ENCODE data around the gene PSIP1. TPM values are rescaled to one million over a fixed set of nuclear protein-coding genes. Genes with fewer than 3 reads are reported as not detected.

PSIP1 gene
- total RNA-seq, 2 experiments from 2014 or later: 146 to 151 TPM

DNA sequence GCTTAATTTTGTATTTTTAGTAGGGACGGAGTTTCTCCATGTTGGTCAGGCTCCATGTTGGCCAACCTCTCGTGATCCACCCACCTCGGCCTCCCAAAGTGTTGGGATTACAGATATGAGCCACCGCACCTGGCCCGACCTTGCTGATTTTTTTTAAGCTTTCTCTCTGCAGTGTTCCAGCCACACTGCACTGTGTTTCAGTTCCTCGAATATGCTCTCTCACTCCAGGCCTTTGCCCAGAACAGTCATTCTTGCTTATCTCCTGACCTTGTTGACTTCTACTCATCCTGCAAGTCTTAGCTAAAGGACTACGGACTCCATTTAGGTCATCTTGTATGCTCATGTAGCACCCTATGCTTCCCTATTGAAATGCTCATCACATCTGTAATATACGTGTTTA, 84.8 kb downstream of the PSIP1 start:
- BruUV-seq (replicated peaks): no TSS peak
- Histone ChIP-seq H3K4me2 (ENCODE audit: low read length) (peak overlapping the region; percentile 90), H3K4me3 (ENCODE audit: low read depth, low read length, poor library complexity, severe bottlenecking) (peak overlapping the region; percentile 40), H2AFZ (ENCODE audit: low read length) (no peak overlapping the region), H3K27ac (ENCODE audit: low read depth, low read length, poor library complexity, severe bottlenecking) (peak overlapping the region; percentile 50), H3K36me3 (ENCODE audit: insufficient read depth, low read length) (peaks cover 66% of the 10 kb centered on the region), H3K4me1 (ENCODE audit: insufficient read depth, low read length, poor library complexity, severe bottlenecking) (peaks cover 42% of the 10 kb centered on the region), H3K9me2 (ENCODE audit: insufficient read depth, low read length) (no peaks in the 10 kb centered on the region), H4K20me1 (ENCODE audit: insufficient read depth, low read length) (peaks cover 7% of the 10 kb centered on the region), H3K9me3 (ENCODE audit: low read length) (no peaks in the 10 kb centered on the region), H3K79me2 (ENCODE audit: insufficient read depth, low read depth, low read length) (peaks cover 80% of the 10 kb centered on the region)
- ChIA-PET CTCF (ENCODE audit: unreplicated experiment) (no interaction called here), POLR2A (interaction anchor here (0.8 to 1.2 kb wide), 3 partner anchors 28 to 127 kb away, joined by 3 read pairs; no protein-coding TSS in a partner anchor)
- intact Hi-C loops (cut with micrococcal nuclease; ENCODE audit: unreplicated experiment): no loop called here
- TF ChIP-seq EZH2phosphoT487 (IDR thresholded peaks at IDR 0.05; ENCODE audit: borderline replicate concordance, low read depth, low read length): no peak
- TF ChIP-seq, protein P1, sequence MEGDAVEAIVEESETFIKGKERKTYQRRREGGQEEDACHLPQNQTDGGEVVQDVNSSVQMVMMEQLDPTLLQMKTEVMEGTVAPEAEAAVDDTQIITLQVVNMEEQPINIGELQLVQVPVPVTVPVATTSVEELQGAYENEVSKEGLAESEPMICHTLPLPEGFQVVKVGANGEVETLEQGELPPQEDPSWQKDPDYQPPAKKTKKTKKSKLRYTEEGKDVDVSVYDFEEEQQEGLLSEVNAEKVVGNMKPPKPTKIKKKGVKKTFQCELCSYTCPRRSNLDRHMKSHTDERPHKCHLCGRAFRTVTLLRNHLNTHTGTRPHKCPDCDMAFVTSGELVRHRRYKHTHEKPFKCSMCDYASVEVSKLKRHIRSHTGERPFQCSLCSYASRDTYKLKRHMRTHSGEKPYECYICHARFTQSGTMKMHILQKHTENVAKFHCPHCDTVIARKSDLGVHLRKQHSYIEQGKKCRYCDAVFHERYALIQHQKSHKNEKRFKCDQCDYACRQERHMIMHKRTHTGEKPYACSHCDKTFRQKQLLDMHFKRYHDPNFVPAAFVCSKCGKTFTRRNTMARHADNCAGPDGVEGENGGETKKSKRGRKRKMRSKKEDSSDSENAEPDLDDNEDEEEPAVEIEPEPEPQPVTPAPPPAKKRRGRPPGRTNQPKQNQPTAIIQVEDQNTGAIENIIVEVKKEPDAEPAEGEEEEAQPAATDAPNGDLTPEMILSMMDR (conservative IDR thresholded peaks at IDR 0.05; ENCODE audit: low read length): no peak
- DNase-seq (ENCODE audit: low spot score): peak; percentile 65

DNA sequence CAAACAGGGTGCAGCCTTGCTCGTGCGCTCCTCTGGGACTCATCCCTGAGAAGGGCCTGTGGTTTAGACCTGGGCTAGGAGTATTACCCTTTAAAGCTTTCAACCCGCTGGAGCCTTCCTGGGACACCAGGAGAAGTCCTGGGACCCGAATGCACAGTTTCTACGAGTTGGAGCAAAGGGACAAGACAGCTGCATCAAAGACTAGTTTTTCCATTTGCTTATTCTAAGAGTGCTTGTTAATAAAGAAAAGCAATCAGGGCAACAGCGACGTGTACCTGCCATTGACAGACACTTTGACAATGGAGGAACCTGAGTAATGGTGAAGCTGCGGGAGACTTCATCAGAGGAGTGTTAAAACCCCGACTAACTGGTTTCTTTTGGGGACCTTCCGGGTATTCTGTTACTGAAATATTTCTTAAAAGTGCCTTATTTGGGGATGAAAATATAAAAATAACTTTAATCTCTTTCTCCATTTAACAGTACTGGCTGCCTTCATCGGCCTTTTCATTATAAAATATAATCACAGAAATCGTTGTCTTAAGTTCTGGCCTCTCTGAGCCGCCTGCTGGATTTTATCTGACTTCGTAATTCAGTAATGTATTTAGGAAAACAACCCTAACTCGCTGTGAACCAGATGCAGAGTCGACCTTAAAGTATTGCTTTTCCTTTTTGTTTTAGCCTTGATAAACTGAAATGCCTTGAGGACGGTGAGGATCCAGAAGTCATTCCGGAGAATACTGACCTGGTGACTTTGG, 87.4 kb downstream of the PSIP1 start:
- ChIA-PET CTCF (ENCODE audit: unreplicated experiment) (interaction anchor here (1.0 kb wide), 1 partner anchor 219 kb away, joined by 3 read pairs; no protein-coding TSS in a partner anchor), POLR2A (interaction anchor here (0.6 to 1.6 kb wide), 6 partner anchors 13 to 243 kb away, joined by 3 to 6 read pairs (median 4); partner anchors contain the start of gene PSIP1)
- peak; percentile 50 for DNase-seq (ENCODE audit: low spot score)
- H2AFZ ChIP-seq (ENCODE audit: low read length): peak overlapping the region; percentile 26; the same call in 1 of the 2 replicates
- H4K20me1 ChIP-seq (ENCODE audit: insufficient read depth, low read length): peaks cover 7% of the 10 kb centered on the region
- peaks cover 40% of the 10 kb centered on the region for H3K36me3 ChIP-seq (ENCODE audit: insufficient read depth, low read length)
- H3K4me3 ChIP-seq (ENCODE audit: low read depth, low read length, poor library complexity, severe bottlenecking): peak overlapping the region; percentile 90
- no TSS peak for BruUV-seq (replicated peaks)
- intact Hi-C loops (cut with micrococcal nuclease; ENCODE audit: unreplicated experiment): loop anchor here (1.0 to 5.0 kb wide), 4 partner anchors 8 to 1101 kb away; partner anchors contain the start of gene CCDC171
- H3K4me1 ChIP-seq (ENCODE audit: insufficient read depth, low read length, poor library complexity, severe bottlenecking): peaks cover 40% of the 10 kb centered on the region
- TF ChIP-seq, protein P1 (conservative IDR thresholded peaks at IDR 0.05; ENCODE audit: low read length): no peak; the same call in 1 of the 2 replicates
- TF ChIP-seq EZH2phosphoT487 (IDR thresholded peaks at IDR 0.05; ENCODE audit: borderline replicate concordance, low read depth, low read length): no peak
- H3K9me3 ChIP-seq (ENCODE audit: low read length): no peaks in the 10 kb centered on the region
- no peaks in the 10 kb centered on the region for H3K9me2 ChIP-seq (ENCODE audit: insufficient read depth, low read length)
- H3K27ac ChIP-seq (ENCODE audit: low read depth, low read length, poor library complexity, severe bottlenecking): peak overlapping the region; percentile 45
- H3K4me2 ChIP-seq (ENCODE audit: low read length): peak overlapping the region; percentile 90
- peaks cover 54% of the 10 kb centered on the region for H3K79me2 ChIP-seq (ENCODE audit: insufficient read depth, low read depth, low read length)
